CD4-positive, alpha-beta T cell treated with Interleukin-6 at 100 ng/mL for 8 hours (primary cell): Measurements from ENCODE around the gene NYNRIN.
A peak's percentile ranks its signal among the peaks of the same experiment; 100 is the strongest.

Source experiments
- DNase-seq: peaks from one replicate; pipeline ENCODE4 v3.0.0-alpha.2; 2020; ENCODE audit warnings: mixed read lengths, low spot score

NYNRIN gene

GRCh38 chr14:24456980-24457379, 58.2 kb downstream of the NYNRIN start:
- DNase-seq = no peak

GRCh38 chr14:24458736-24459135, 59.9 kb downstream of the NYNRIN start:
- DNase-seq = no peak

- no peak for DNase-seq
Observed at GRCh38 chr14:24459331-24459730, 60.5 kb downstream of the NYNRIN start.

- DNase-seq = no peak
Observed at GRCh38 chr14:24461336-24461735, 62.5 kb downstream of the NYNRIN start.

- DNase-seq = no peak
Observed at GRCh38 chr14:24463017-24463883, 64.4 kb downstream of the NYNRIN start.

GRCh38 chr14:24463884-24464785, 65.3 kb downstream of the NYNRIN start:
- no peak for DNase-seq

GRCh38 chr14:24465368-24465767, 66.6 kb downstream of the NYNRIN start:
- peak; percentile 25 for DNase-seq

- DNase-seq = no peak
Observed at GRCh38 chr14:24465805-24466204, 67.0 kb downstream of the NYNRIN start.
